ENCODE data around the gene ADGRG7. TPM values are rescaled to one million over a fixed set of nuclear protein-coding genes. Genes with fewer than 3 reads are reported as not detected.

Gene ADGRG7
- total and polyA plus RNA-seq, 9 of the 15 experiments (the other 6 are each of a cell fraction or from before 2014, with no cell fraction given) = 0.03 TPM; not detected in 7

GRCh38 chr3:100627491-100627890, 18.1 kb downstream of the ADGRG7 start (continued):
- peak; percentile 31 to 45; a peak in 1 of 4 replicates for TF ChIP-seq KDM1A (IDR thresholded peaks at IDR 0.05)
- peak; percentile 80 for TF ChIP-seq CBFA2T3 (IDR thresholded peaks at IDR 0.05)
- TF ChIP-seq SMARCE1 (IDR thresholded peaks at IDR 0.05) = peak; percentile 16; the same call in 1 of the 2 replicates
- TF ChIP-seq, protein P1, sequence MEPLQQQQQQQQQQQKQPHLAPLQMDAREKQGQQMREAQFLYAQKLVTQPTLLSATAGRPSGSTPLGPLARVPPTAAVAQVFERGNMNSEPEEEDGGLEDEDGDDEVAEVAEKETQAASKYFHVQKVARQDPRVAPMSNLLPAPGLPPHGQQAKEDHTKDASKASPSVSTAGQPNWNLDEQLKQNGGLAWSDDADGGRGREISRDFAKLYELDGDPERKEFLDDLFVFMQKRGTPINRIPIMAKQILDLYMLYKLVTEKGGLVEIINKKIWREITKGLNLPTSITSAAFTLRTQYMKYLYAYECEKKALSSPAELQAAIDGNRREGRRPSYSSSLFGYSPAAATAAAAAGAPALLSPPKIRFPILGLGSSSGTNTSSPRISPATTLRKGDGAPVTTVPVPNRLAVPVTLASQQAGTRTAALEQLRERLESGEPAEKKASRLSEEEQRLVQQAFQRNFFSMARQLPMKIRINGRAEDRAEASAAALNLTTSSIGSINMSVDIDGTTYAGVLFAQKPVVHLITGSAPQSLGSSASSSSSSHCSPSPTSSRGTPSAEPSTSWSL (CRISPR knock-in tag; IDR thresholded peaks at IDR 0.05; ENCODE audit: borderline replicate concordance) = no peak
- TF ChIP-seq TRIM24 (IDR thresholded peaks at IDR 0.05) = 0 out of 4 replicates have a peak, but pooled peaks of 1 of the 2 experiments have one; percentile 15
- TF ChIP-seq NCOR1 (IDR thresholded peaks at IDR 0.05) = peak; percentile 53
- TF ChIP-seq ARID1B (IDR thresholded peaks at IDR 0.05) = peak; percentile 78
- TF ChIP-seq, protein P2, sequence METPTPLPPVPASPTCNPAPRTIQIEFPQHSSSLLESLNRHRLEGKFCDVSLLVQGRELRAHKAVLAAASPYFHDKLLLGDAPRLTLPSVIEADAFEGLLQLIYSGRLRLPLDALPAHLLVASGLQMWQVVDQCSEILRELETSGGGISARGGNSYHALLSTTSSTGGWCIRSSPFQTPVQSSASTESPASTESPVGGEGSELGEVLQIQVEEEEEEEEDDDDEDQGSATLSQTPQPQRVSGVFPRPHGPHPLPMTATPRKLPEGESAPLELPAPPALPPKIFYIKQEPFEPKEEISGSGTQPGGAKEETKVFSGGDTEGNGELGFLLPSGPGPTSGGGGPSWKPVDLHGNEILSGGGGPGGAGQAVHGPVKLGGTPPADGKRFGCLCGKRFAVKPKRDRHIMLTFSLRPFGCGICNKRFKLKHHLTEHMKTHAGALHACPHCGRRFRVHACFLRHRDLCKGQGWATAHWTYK (CRISPR knock-in tag; IDR thresholded peaks at IDR 0.05) = no peak
- TF ChIP-seq GTF2A2 (tag; IDR thresholded peaks at IDR 0.05) = no peak
- TF ChIP-seq HDAC1 (IDR thresholded peaks at IDR 0.05) = 0 out of 4 replicates have a peak, but pooled peaks of 1 of the 2 experiments have one; percentile 19
- no peak for TF ChIP-seq XRCC5 (IDR thresholded peaks at IDR 0.05; ENCODE audit: low read depth, low read length)
- TF ChIP-seq GTF2F1 (IDR thresholded peaks at IDR 0.05; ENCODE audit: low read depth, low read length) = no peak
